Stimulated activated CD4-positive, alpha-beta T cell treated with anti-CD3 and anti-CD28 coated beads, TNF-alpha, amount 100 ng/mL, for 24 hours (primary cell): ENCODE measurements around the gene DVL1.

Experiments
- DNase-seq, 3 experiments: peaks; one replicate each; pipeline ENCODE4 v3.0.0-alpha.2; 2020; ENCODE audit warnings: low read depth in 3 of 3

Gene DVL1

GRCh38 chr1:1299686-1300351, 49.4 kb downstream of the DVL1 start:
- DNase-seq, result no peak

GRCh38 chr1:1298861-1299685, 50.1 kb downstream of the DVL1 start:
- no peak for DNase-seq

GRCh38 chr1:1297802-1298424, 51.3 kb downstream of the DVL1 start:
- DNase-seq, result no peak

- no peak for DNase-seq
Measured at GRCh38 chr1:1296070-1297061, 52.9 kb downstream of the DVL1 start.

GRCh38 chr1:1295154-1295923, 53.9 kb downstream of the DVL1 start:
- no peak for DNase-seq

- DNase-seq, result no peak
Measured at GRCh38 chr1:1294250-1294890, 54.8 kb downstream of the DVL1 start.

- DNase-seq, result no peak
Measured at GRCh38 chr1:1293263-1294249, 55.7 kb downstream of the DVL1 start.

GRCh38 chr1:1292851-1293250, 56.4 kb downstream of the DVL1 start:
- no peak for DNase-seq

GRCh38 chr1:1292442-1292779, 56.8 kb downstream of the DVL1 start:
- no peak for DNase-seq

- peak; percentile 45 to 61 (median 50) for DNase-seq
Measured at GRCh38 chr1:1291548-1292441, 57.4 kb downstream of the DVL1 start.

GRCh38 chr1:1291023-1291528, 58.1 kb downstream of the DVL1 start:
- DNase-seq, result no peak

- DNase-seq, result peak in 2 of 3 experiments; percentile 55 to 60
Measured at GRCh38 chr1:1290238-1290731, 58.9 kb downstream of the DVL1 start.

GRCh38 chr1:1287288-1288110, 61.7 kb downstream of the DVL1 start:
- DNase-seq, result no peak

- DNase-seq, result no peak
Measured at GRCh38 chr1:1286313-1287261, 62.6 kb downstream of the DVL1 start.

GRCh38 chr1:1285611-1286311, 63.5 kb downstream of the DVL1 start:
- no peak for DNase-seq
